Tongue (tissue), 2 donors: ENCODE data around the gene ERVH48-1. TPM values are rescaled to one million over a fixed set of nuclear protein-coding genes. Genes with fewer than 3 reads are reported as not detected.
"Not testable (repeated sequence)": the region's sequence is repeated elsewhere in the genome, so short reads cannot be mapped to it uniquely, and the experiment has no call there.

Experiments
- DNase-seq: peaks from one replicate; pipeline ENCODE4 v3.0.0-alpha.2; 2015
- total RNA-seq: library from RNA; depleted of rRNA; stranded (reverse); fragments of >200 nt; gene quantifications from one replicate; pipeline ENCODE4 v1.2.3, GENCODE V29; 2014

ERVH48-1 gene
- total RNA-seq = not detected

- DNase-seq = no peak
Measured at GRCh38 chr21:42925114-42925926, at the start of gene ERVH48-1. Gene ERVH48-1 (minus strand): TSS chr21:42925630. CDS start chr21:42919006, 6,624 bp downstream.

GRCh38 chr21:42973991-42974831 lies 48.8 kb upstream of the ERVH48-1 start, which contains the start of gene PKNOX1:
Gene PKNOX1 (plus strand): TSS chr21:42974562. CDS start chr21:43004382, 29,820 bp downstream.
- DNase-seq = peak; percentile 99

- peak; percentile 17 for DNase-seq
Measured at GRCh38 chr21:42973309-42973990, 48.0 kb upstream of the ERVH48-1 start.

- DNase-seq = no peak
Measured at GRCh38 chr21:42971897-42972275, 46.5 kb upstream of the ERVH48-1 start.

GRCh38 chr21:42970946-42971653 lies 45.7 kb upstream of the ERVH48-1 start:
- no peak for DNase-seq

GRCh38 chr21:42969193-42969600 lies 43.8 kb upstream of the ERVH48-1 start:
- no peak for DNase-seq

GRCh38 chr21:42967616-42968015 lies 42.2 kb upstream of the ERVH48-1 start:
- DNase-seq = not testable (repeated sequence)

GRCh38 chr21:42965211-42965560 lies 39.8 kb upstream of the ERVH48-1 start:
- DNase-seq = no peak

GRCh38 chr21:42964546-42965210 lies 39.2 kb upstream of the ERVH48-1 start:
- DNase-seq = no peak

GRCh38 chr21:42964086-42964485 lies 38.7 kb upstream of the ERVH48-1 start:
- no peak for DNase-seq

- no peak for DNase-seq
Measured at GRCh38 chr21:42962380-42963007, 37.1 kb upstream of the ERVH48-1 start.

GRCh38 chr21:42959728-42960127 lies 34.3 kb upstream of the ERVH48-1 start:
- DNase-seq = no peak

- DNase-seq = not testable (repeated sequence)
Measured at GRCh38 chr21:42958122-42958521, 32.7 kb upstream of the ERVH48-1 start.

- DNase-seq = no peak
Measured at GRCh38 chr21:42956824-42957630, 31.6 kb upstream of the ERVH48-1 start.

- DNase-seq = not testable (repeated sequence)
Measured at GRCh38 chr21:42951193-42951592, 25.8 kb upstream of the ERVH48-1 start.

- not testable (repeated sequence) for DNase-seq
Measured at GRCh38 chr21:42949094-42949755, 23.8 kb upstream of the ERVH48-1 start.

GRCh38 chr21:42942244-42942643 lies 16.8 kb upstream of the ERVH48-1 start:
- no peak for DNase-seq

- DNase-seq = no peak
Measured at GRCh38 chr21:42941696-42942085, 16.3 kb upstream of the ERVH48-1 start.
